ENCODE data around the gene SLC22A1. TPM values are rescaled to one million over a fixed set of nuclear protein-coding genes. Genes with fewer than 3 reads are reported as not detected.

The SLC22A1 gene
- total and polyA plus RNA-seq, 2 of the 8 experiments (the other 6 are each of a cell fraction or from before 2014, with no cell fraction given) = 0.12 to 0.45 TPM

DNA sequence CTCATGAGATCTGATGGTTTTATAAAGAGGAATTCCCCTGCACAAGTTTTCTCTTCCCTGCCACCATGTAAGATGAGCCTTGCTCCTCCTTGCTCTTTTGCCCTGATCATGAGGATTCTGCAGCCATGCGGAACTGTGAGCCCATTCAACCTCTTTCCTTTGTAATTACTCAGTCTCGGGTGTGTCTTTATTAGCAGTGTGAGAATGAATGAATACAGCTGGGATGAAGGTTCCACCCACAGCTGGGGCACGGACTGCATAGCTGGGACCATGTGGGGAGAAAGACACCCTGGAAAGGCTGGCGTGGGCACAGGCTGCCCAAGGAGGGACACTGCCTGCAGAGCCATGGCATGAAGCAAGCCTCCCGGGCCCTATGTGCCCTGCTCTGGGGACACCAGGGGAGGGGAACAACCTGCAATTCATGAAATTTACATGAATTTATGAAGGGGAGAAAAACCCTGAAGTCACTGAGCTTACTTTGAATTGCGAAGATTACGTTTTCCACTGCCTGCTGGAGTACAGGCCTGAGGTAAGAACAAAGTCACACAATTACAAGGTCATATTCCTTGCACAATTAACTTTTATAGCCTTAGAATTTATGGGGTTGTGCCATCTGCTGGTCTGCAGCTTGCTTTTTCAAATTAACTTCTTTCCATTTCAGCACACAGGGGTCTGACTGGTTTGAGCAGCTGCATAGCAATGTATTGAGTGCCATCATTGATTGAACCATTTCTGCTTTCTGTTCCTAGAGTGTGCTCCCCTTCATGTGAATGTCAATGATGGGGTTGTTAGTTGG lies 46.2 kb downstream of the SLC22A1 start (continued):
- TF ChIP-seq CHD7 (IDR thresholded peaks at IDR 0.05; ENCODE audit: insufficient replicate concordance, low read length) = no peak
- TF ChIP-seq SP2 (IDR thresholded peaks at IDR 0.05; ENCODE audit: low read length) = no peak
- no peak for TF ChIP-seq PHF8 (conservative IDR thresholded peaks at IDR 0.05; ENCODE audit: low read depth, low read length)
- no peak for TF ChIP-seq KDM4A (IDR thresholded peaks at IDR 0.05; ENCODE audit: low read depth, low read length, severe bottlenecking)
- no peak for TF ChIP-seq RBBP5 (IDR thresholded peaks at IDR 0.05; ENCODE audit: borderline replicate concordance, low read depth, low read length)
- no peak for TF ChIP-seq POLR2A (IDR thresholded peaks at IDR 0.05; ENCODE audit: control extremely low read depth in 1 of 2, low read depth in 2 of 2, low read length in 2 of 2)
- TF ChIP-seq RFX5 (IDR thresholded peaks at IDR 0.05; ENCODE audit: borderline replicate concordance, low read depth, low read length) = no peak
